OCI-LY3 (cell line): Measurements from ENCODE around the gene FAM107B.

ENCODE experiments used
- EZH2phosphoT487 ChIP-seq: fragments of 200-600 bp; shearing (Covaris generic); IDR thresholded peaks from 2 replicates; pipeline ENCODE4 v1.6.1; 2018; ENCODE audit warnings: antibody characterized with exemption, mixed run types, low read depth
- TF ChIP-seq, protein P1 (sequence below): fragments of 200-600, 300-600 bp; sonication (generic); IDR thresholded peaks from 2 replicates; pipeline ENCODE4 v1.5.1; 2014; ENCODE audit warnings: antibody characterized with exemption, low read length, low read depth

DNA sequence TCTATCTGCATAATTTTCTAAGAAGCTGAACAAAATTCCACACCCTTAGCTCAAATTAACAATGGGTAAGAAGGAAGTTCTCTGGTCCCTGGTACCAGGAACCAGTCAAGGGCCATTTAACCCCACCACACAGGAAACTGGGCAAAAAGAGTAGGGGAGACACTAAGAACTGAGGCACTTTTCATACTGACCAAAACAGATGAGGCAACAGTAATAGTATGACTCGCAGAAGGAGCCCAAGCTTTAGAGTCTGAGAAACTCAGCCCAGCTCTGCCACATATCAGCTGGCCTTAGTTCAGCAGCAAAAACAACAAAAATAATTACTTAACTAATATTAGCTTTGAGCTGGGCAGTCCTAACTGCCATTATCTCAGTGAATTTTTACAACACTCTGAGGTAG lies 221.2 kb downstream of the FAM107B start:
- TF ChIP-seq, protein P1, sequence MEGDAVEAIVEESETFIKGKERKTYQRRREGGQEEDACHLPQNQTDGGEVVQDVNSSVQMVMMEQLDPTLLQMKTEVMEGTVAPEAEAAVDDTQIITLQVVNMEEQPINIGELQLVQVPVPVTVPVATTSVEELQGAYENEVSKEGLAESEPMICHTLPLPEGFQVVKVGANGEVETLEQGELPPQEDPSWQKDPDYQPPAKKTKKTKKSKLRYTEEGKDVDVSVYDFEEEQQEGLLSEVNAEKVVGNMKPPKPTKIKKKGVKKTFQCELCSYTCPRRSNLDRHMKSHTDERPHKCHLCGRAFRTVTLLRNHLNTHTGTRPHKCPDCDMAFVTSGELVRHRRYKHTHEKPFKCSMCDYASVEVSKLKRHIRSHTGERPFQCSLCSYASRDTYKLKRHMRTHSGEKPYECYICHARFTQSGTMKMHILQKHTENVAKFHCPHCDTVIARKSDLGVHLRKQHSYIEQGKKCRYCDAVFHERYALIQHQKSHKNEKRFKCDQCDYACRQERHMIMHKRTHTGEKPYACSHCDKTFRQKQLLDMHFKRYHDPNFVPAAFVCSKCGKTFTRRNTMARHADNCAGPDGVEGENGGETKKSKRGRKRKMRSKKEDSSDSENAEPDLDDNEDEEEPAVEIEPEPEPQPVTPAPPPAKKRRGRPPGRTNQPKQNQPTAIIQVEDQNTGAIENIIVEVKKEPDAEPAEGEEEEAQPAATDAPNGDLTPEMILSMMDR: no peak
- no peak for TF ChIP-seq EZH2phosphoT487
